Skeletal muscle tissue (tissue), 4 donors: ENCODE data around the gene CATSPERD. TPM values are rescaled to one million over a fixed set of nuclear protein-coding genes. Genes with fewer than 3 reads are reported as not detected.
"Not testable (repeated sequence)": the region's sequence is repeated elsewhere in the genome, so short reads cannot be mapped to it uniquely, and the experiment has no call there.

Source experiments
- H3K27ac ChIP-seq: one replicate; pipeline ENCODE4 v1.7.0; 2013; ENCODE audit warnings: mild to moderate bottlenecking, low read depth, low read length, inconsistent platforms
- H3K27me3 ChIP-seq, 3 donors: one replicate each; pipeline ENCODE4 v1.7.0; 2013; ENCODE audit warnings: low read length in 3 of 3; ENCODE audit not compliant: control insufficient read depth in 3 of 3, insufficient read depth in 3 of 3
- H3K36me3 ChIP-seq, 3 donors: one replicate each; pipeline ENCODE4 v1.7.0; 2013; ENCODE audit warnings: low read length in 3 of 3; ENCODE audit not compliant: control insufficient read depth in 3 of 3, insufficient read depth in 3 of 3
- H3K4me1 ChIP-seq, 3 donors: one replicate each; pipeline ENCODE4 v1.7.0; 2013; ENCODE audit warnings: low read length in 3 of 3, mild to moderate bottlenecking in 3 of 3; ENCODE audit not compliant: control insufficient read depth in 3 of 3, insufficient read depth in 3 of 3
- H3K4me3 ChIP-seq, 3 donors: one replicate each; pipeline ENCODE4 v1.7.0; 2013; ENCODE audit warnings: low read length in 3 of 3
- H3K9ac ChIP-seq, 3 donors: one replicate each; pipeline ENCODE4 v1.7.0; 2013; ENCODE audit warnings: low read length in 3 of 3, mild to moderate bottlenecking in 3 of 3, moderate library complexity in 2 of 3, low read depth in 1 of 3
- H3K9me3 ChIP-seq, 3 donors: one replicate each; pipeline ENCODE4 v1.7.0; 2013; ENCODE audit warnings: low read length in 3 of 3; ENCODE audit not compliant: control insufficient read depth in 3 of 3
- total RNA-seq: library from RNA; depleted of rRNA; stranded (reverse); fragments of >200 nt; gene quantifications from one replicate; pipeline ENCODE4 v1.2.3, GENCODE V29; 2014
- donor health status: Osteomylitis.

The CATSPERD gene
- total RNA-seq, 1 donor from 2014 or later: not detected

GRCh38 chr19:5762608-5763217 is 42.3 kb downstream of the CATSPERD start:
- Histone ChIP-seq H3K9me3 (peaks cover 0 to 2% (median 0%) of the 10 kb centered on the region in 3 donors), H3K9ac (no peak overlapping the region), H3K27ac (no peak overlapping the region), H3K27me3 (peaks cover 4 to 7% (median 5%) of the 10 kb centered on the region in 3 donors), H3K36me3 (no peaks in the 10 kb centered on the region), H3K4me3 (no peak overlapping the region), H3K4me1 (no peaks in the 10 kb centered on the region)

GRCh38 chr19:5765220-5765619 is 44.8 kb downstream of the CATSPERD start:
- no peak overlapping the region for H3K9ac ChIP-seq
- H3K27ac ChIP-seq: no peak overlapping the region
- peaks cover 0 to 3% (median 0%) of the 10 kb centered on the region in 3 donors for H3K27me3 ChIP-seq
- H3K4me3 ChIP-seq: no peak overlapping the region
- peaks cover 0 to 2% (median 0%) of the 10 kb centered on the region in 3 donors for H3K9me3 ChIP-seq
- H3K4me1 ChIP-seq: no peaks in the 10 kb centered on the region
- H3K36me3 ChIP-seq: no peaks in the 10 kb centered on the region

- Histone ChIP-seq H3K36me3 (no peaks in the 10 kb centered on the region), H3K9ac (no peak overlapping the region), H3K9me3 (peaks cover 0 to 2% (median 0%) of the 10 kb centered on the region in 3 donors), H3K27ac (no peak overlapping the region), H3K4me1 (no peaks in the 10 kb centered on the region), H3K4me3 (no peak overlapping the region), H3K27me3 (peaks cover 0 to 5% (median 0%) of the 10 kb centered on the region in 3 donors)
These were observed 47.5 kb downstream of the CATSPERD start for GRCh38 chr19:5767949-5768348.

GRCh38 chr19:5772416-5772815 is 52.0 kb downstream of the CATSPERD start:
- H3K4me3 ChIP-seq: no peak overlapping the region
- H3K36me3 ChIP-seq: no peaks in the 10 kb centered on the region
- H3K27me3 ChIP-seq: peaks cover 0 to 5% (median 0%) of the 10 kb centered on the region in 3 donors
- H3K9me3 ChIP-seq: peaks cover 0 to 2% (median 0%) of the 10 kb centered on the region in 3 donors
- no peak overlapping the region for H3K9ac ChIP-seq
- H3K27ac ChIP-seq: no peak overlapping the region
- H3K4me1 ChIP-seq: no peaks in the 10 kb centered on the region

GRCh38 chr19:5773276-5773675 is 52.8 kb downstream of the CATSPERD start:
- peaks cover 0 to 5% (median 0%) of the 10 kb centered on the region in 3 donors for H3K27me3 ChIP-seq
- no peak overlapping the region for H3K4me3 ChIP-seq
- H3K27ac ChIP-seq: no peak overlapping the region
- no peak overlapping the region for H3K9ac ChIP-seq
- peaks cover 0 to 2% (median 0%) of the 10 kb centered on the region in 3 donors for H3K9me3 ChIP-seq
- no peaks in the 10 kb centered on the region for H3K4me1 ChIP-seq
- H3K36me3 ChIP-seq: no peaks in the 10 kb centered on the region

GRCh38 chr19:5774921-5775320 is 54.5 kb downstream of the CATSPERD start:
- Histone ChIP-seq H3K27ac (no peak overlapping the region), H3K27me3 (peaks cover 0 to 5% (median 0%) of the 10 kb centered on the region in 3 donors), H3K9ac (no peak overlapping the region)

GRCh38 chr19:5775668-5776309 is 55.4 kb downstream of the CATSPERD start:
- Histone ChIP-seq H3K4me3 (no peak overlapping the region), H3K27ac (no peak overlapping the region), H3K27me3 (peaks cover 0 to 5% (median 0%) of the 10 kb centered on the region in 3 donors), H3K9me3 (peaks cover 0 to 2% (median 0%) of the 10 kb centered on the region in 3 donors), H3K4me1 (no peaks in the 10 kb centered on the region), H3K36me3 (no peaks in the 10 kb centered on the region), H3K9ac (no peak overlapping the region)

More at GRCh38 chr19:5774921-5775320, 54.5 kb downstream of the CATSPERD start:
- Histone ChIP-seq H3K4me3 (no peak overlapping the region), H3K9me3 (peaks cover 0 to 2% (median 0%) of the 10 kb centered on the region in 3 donors), H3K36me3 (no peaks in the 10 kb centered on the region), H3K4me1 (no peaks in the 10 kb centered on the region)

- peaks cover 0 to 2% (median 0%) of the 10 kb centered on the region in 3 donors for H3K9me3 ChIP-seq
- H3K36me3 ChIP-seq: no peaks in the 10 kb centered on the region
- no peak overlapping the region for H3K9ac ChIP-seq
- H3K4me3 ChIP-seq: no peak overlapping the region
- no peaks in the 10 kb centered on the region for H3K4me1 ChIP-seq
- H3K27ac ChIP-seq: no peak overlapping the region
- H3K27me3 ChIP-seq: no peaks in the 10 kb centered on the region
These were observed 58.0 kb downstream of the CATSPERD start for GRCh38 chr19:5778402-5778801.

- H3K9me3 ChIP-seq, H3K27ac ChIP-seq: not testable (repeated sequence)
- H3K36me3 ChIP-seq: peaks cover 10 to 18% (median 11%) of the 10 kb centered on the region in 3 donors
These were observed 60.5 kb downstream of the CATSPERD start for GRCh38 chr19:5780916-5781315.

GRCh38 chr19:5782322-5782721 is 61.9 kb downstream of the CATSPERD start:
- Histone ChIP-seq H3K27ac (no peak overlapping the region), H3K4me3 (no peak overlapping the region), H3K4me1 (no peaks in the 10 kb centered on the region), H3K9ac (no peak overlapping the region), H3K27me3 (no peaks in the 10 kb centered on the region), H3K36me3 (peaks cover 24 to 32% (median 25%) of the 10 kb centered on the region in 3 donors), H3K9me3 (no peaks in the 10 kb centered on the region)

More at GRCh38 chr19:5780916-5781315, 60.5 kb downstream of the CATSPERD start:
- H3K4me3 ChIP-seq, H3K9ac ChIP-seq, H3K27me3 ChIP-seq, H3K4me1 ChIP-seq: not testable (repeated sequence)
